HepG2 (cell line): ENCODE data around the gene ATRNL1. TPM values are rescaled to one million over a fixed set of nuclear protein-coding genes. Genes with fewer than 3 reads are reported as not detected.

Experiments used
- ATAC-seq: fragments of 200-7000 bp; cut with Tn5 transposase; 3 replicates; pipeline ENCODE4 v1.9.1; 2020; ENCODE audit warnings: mild to moderate bottlenecking, moderate library complexity
- BruUV-seq: library from RNA; stranded (reverse); fragments of 400-500 nt; replicated peaks from 2 replicates; lab custom pipeline; 2021; lab: Mats Ljungman, UMichigan
- CTCF ChIA-PET: fragments of 300-600 bp; formaldehyde crosslinking; extraction: SDS; loops from one replicate; lab custom pipeline; 2021; ENCODE audit warnings: low total read pairs, inconsistent platforms, low intra/inter-chr PET ratio; lab: Yijun Ruan, JAX
- POLR2A ChIA-PET: fragments of 350-600 bp; sonication (Branson Sonifier 250); formaldehyde crosslinking; loops from one replicate; lab custom pipeline; 2020; ENCODE audit warnings: antibody characterized with exemption, inconsistent platforms; lab: Yijun Ruan, JAX
- DNase-seq: peaks from one replicate; pipeline ENCODE4 v3.0.0-alpha.2; 2015; ENCODE audit warnings: low spot score
- FAIRE-seq: peaks from 3 replicates; lab custom pipeline; 2011; peaks lifted over from hg19 to GRCh38; lab: Jason Lieb, UNC
- H2AFZ ChIP-seq: one replicate; pipeline ENCODE4 v1.6.1; 2011; ENCODE audit warnings: low read length, inconsistent platforms
- H3K27ac ChIP-seq: fragments of 300-600 bp; 3 replicates; pipeline ENCODE4 v1.8.0; 2011; ENCODE audit warnings: mixed run types, mild to moderate bottlenecking, mixed read lengths, low read length, inconsistent platforms; ENCODE audit not compliant: insufficient read depth; ENCODE audit errors: extremely low read length
- H3K27me3 ChIP-seq, 2 experiments: fragments of 200-600 bp in 1 of 2; 2 replicates in 1 of 2; 3 replicates in 1 of 2; pipeline versions ENCODE4 v1.6.0 to v1.8.0; 2011; ENCODE audit warnings: low read length in 2 of 2, mild to moderate bottlenecking in 2 of 2, moderate library complexity in 2 of 2, inconsistent platforms in 1 of 2; ENCODE audit not compliant: insufficient read depth in 2 of 2, control insufficient read depth in 1 of 2
- H3K36me3 ChIP-seq, 2 experiments: fragments of 200-600 bp in 1 of 2; replicated peaks in 1 of 2; 2 replicates in 1 of 2; 3 replicates in 1 of 2; pipeline versions ENCODE4 v1.5.1 to v1.8.0; 2011; ENCODE audit warnings: low read length in 2 of 2, inconsistent platforms in 1 of 2; ENCODE audit not compliant: insufficient read depth in 2 of 2, control insufficient read depth in 1 of 2
- H3K4me1 ChIP-seq: 2 replicates; pipeline ENCODE4 v1.5.1; 2012; ENCODE audit warnings: low read length, inconsistent platforms; ENCODE audit not compliant: insufficient read depth
- H3K4me2 ChIP-seq: 2 replicates; pipeline ENCODE4 v1.6.0; 2011; ENCODE audit warnings: low read depth, low read length, inconsistent platforms
- H3K4me3 ChIP-seq, 3 experiments: fragments of 200-600 bp in 1 of 3; sonication (generic), shearing (Covaris generic) in 1 of 3; replicated peaks in 1 of 3; 2 replicates each; pipeline ENCODE4 v1.5.1; 2011 to 2016; ENCODE audit warnings: low read length in 3 of 3, inconsistent platforms in 2 of 3, low read depth in 2 of 3, mild to moderate bottlenecking in 2 of 3, control low read depth in 1 of 3, mixed read lengths in 1 of 3; ENCODE audit not compliant: insufficient read depth in 1 of 3
- H3K79me2 ChIP-seq: one replicate; pipeline ENCODE4 v1.6.1; 2011; ENCODE audit warnings: low read length, inconsistent platforms; ENCODE audit not compliant: insufficient read depth
- H3K9ac ChIP-seq: 2 replicates; pipeline ENCODE4 v1.6.0; 2011; ENCODE audit warnings: mild to moderate bottlenecking, low read depth, low read length, inconsistent platforms; ENCODE audit not compliant: insufficient read depth
- H3K9me3 ChIP-seq: 2 replicates; pipeline ENCODE4 v1.5.1; 2012; ENCODE audit warnings: mild to moderate bottlenecking, low read length
- H4K20me1 ChIP-seq: 2 replicates; pipeline ENCODE4 v1.6.0; 2011; ENCODE audit warnings: inconsistent platforms, mild to moderate bottlenecking, low read length, moderate library complexity; ENCODE audit not compliant: insufficient read depth
- GZF1 ChIP-seq: sonication (generic); formaldehyde crosslinking; IDR thresholded peaks from 2 replicates; pipeline ENCODE4 v1.5.1; 2020; ENCODE audit warnings: mild to moderate bottlenecking, missing genetic modification reagents
- JARID2 ChIP-seq: sonication (generic); formaldehyde crosslinking; IDR thresholded peaks from 2 replicates; pipeline ENCODE4 v1.8.1; 2023; ENCODE audit warnings: missing genetic modification reagents, inconsistent platforms; ENCODE audit not compliant: insufficient replicate concordance
- MYC ChIP-seq: sonication (generic); formaldehyde crosslinking; IDR thresholded peaks from 2 replicates; pipeline ENCODE4 v1.9.0; 2021; ENCODE audit warnings: missing genetic modification reagents, borderline replicate concordance
- SP140L ChIP-seq: sonication (generic); formaldehyde crosslinking; IDR thresholded peaks from 2 replicates; pipeline ENCODE4 v1.4.0; 2020; ENCODE audit warnings: missing genetic modification reagents, borderline replicate concordance
- ZNF224 ChIP-seq: sonication (generic); formaldehyde crosslinking; IDR thresholded peaks from 2 replicates; pipeline ENCODE4 v1.5.0; 2020; ENCODE audit warnings: mild to moderate bottlenecking, missing genetic modification reagents
- ZNF468 ChIP-seq: sonication (generic); formaldehyde crosslinking; IDR thresholded peaks from 2 replicates; pipeline ENCODE4 v1.8.0; 2022; ENCODE audit warnings: mild to moderate bottlenecking, moderate library complexity, missing genetic modification reagents
- ZNF7 ChIP-seq: IDR thresholded peaks from 2 replicates; pipeline ENCODE4 v1.6.1; 2016; ENCODE audit warnings: missing biosample characterization, missing genetic modification reagents
- WGBS: methylation state at CpG from one replicate; pipeline ENCODE4 v1.1.6; 2017; ENCODE audit warnings: low lambda C conversion rate; 5-methylcytosine and 5-hydroxymethylcytosine counted together
- in situ Hi-C: cut with HindIII; loops from 2 replicates; pipeline ENCODE4 v1.10.0; 2017; ENCODE audit warnings: low pct_unique_long_range_greater_than_20kb; ENCODE audit not compliant: extremely low pct_ligation_motif_present
- intact Hi-C: fragments of 100-400 bp; cut with micrococcal nuclease; formaldehyde crosslinking; loops from one replicate; pipeline ENCODE4 v1.10.0; 2022; ENCODE audit not compliant: unreplicated experiment
- polyA plus RNA-seq, 8 experiments: library from polyadenylated mRNA; depleted of rRNA in 3 of 8; stranded (reverse) in 7 of 8; unstranded in 1 of 8; fragments of >200 nt; fragmentation: Illumina TruSeq in 4 of 8; extraction: Trizol in 4 of 8; gene quantifications; 2 replicates each; pipeline versions ENCODE4 v1.2.1 to v1.2.3, GENCODE V29; 2011 to 2016; ENCODE audit warnings: low read depth in 4 of 8, missing spikeins in 1 of 8, mixed read lengths in 1 of 8; ENCODE audit not compliant: insufficient read depth in 1 of 8
- total RNA-seq, 5 experiments: library from RNA; depleted of rRNA; stranded (reverse); fragments of >200 nt; fragmentation: Illumina TruSeq; extraction: Trizol; gene quantifications; 2 replicates each; pipeline ENCODE4 v1.2.3, GENCODE V29; 2016; ENCODE audit warnings: low read depth in 1 of 5
- TF ChIP-seq, protein P1 (sequence below): sonication (generic); formaldehyde crosslinking; IDR thresholded peaks from 2 replicates; pipeline ENCODE4 v1.5.0; 2020; ENCODE audit warnings: mild to moderate bottlenecking, missing genetic modification reagents

Gene ATRNL1
- total and polyA plus RNA-seq, 2 of the 13 experiments (the other 11 are each of a cell fraction or from before 2014, with no cell fraction given) = 0.04 TPM; not detected in 1

DNA sequence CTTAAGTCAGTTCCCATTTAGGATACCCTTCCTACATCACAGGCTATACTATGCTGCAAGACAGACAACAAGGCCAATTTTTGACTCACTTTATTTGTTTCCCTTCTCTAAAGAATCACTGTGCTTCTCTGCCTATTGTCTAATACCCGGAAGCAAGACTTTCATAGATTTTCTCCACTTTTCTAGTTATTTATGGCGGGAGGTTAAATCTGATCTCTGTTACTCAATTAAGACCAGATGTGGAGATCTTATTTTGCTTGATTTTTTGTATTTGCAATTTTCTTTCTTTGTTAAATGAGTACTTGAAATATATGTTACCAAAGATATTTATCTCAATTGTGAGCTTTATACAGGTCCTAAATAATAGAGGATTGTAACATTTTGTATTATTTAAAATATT lies 511.5 kb downstream of the ATRNL1 start (continued):
- TF ChIP-seq, protein P1, sequence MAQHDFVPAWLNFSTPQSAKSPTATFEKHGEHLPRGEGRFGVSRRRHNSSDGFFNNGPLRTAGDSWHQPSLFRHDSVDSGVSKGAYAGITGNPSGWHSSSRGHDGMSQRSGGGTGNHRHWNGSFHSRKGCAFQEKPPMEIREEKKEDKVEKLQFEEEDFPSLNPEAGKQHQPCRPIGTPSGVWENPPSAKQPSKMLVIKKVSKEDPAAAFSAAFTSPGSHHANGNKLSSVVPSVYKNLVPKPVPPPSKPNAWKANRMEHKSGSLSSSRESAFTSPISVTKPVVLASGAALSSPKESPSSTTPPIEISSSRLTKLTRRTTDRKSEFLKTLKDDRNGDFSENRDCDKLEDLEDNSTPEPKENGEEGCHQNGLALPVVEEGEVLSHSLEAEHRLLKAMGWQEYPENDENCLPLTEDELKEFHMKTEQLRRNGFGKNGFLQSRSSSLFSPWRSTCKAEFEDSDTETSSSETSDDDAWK (CRISPR knock-in tag) = no peak
- no peak for TF ChIP-seq ZNF468 (CRISPR knock-in tag)
- TF ChIP-seq, all 625 proteins: peak for 0

DNA sequence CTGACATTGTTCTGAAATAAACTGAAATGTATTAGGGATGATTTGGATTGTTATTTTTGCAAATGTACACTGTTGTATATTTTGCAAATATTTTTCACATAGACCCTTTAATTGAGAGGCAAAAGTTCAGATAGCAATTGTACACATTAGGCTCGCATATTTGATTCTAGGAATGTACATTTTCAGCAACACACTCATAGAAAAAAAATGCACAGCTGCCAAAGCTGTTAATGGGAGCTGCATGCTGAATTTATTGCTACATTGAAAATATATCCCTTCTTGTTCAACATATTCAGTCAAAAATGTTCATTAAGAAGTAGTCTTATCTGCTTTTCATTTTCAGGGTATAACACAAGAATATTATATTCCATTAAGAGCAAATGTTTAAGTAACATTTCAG lies 512.9 kb downstream of the ATRNL1 start:
- no peak for ATAC-seq
- 4% methylated on average over 1 of the region's 1 CpG for WGBS
- Histone ChIP-seq H3K4me2 (no peak overlapping the region), H3K4me3 (no peak overlapping the region), H3K27me3 (no peaks in the 10 kb centered on the region), H3K9ac (no peak overlapping the region), H2AFZ (no peak overlapping the region), H3K27ac (no peak overlapping the region), H4K20me1 (no peaks in the 10 kb centered on the region), H3K9me3 (no peaks in the 10 kb centered on the region), H3K79me2 (no peaks in the 10 kb centered on the region), H3K4me1 (no peaks in the 10 kb centered on the region), H3K36me3 (no peaks in the 10 kb centered on the region)
- FAIRE-seq = no peak
- DNase-seq = no peak
- TF ChIP-seq ZNF224 (CRISPR knock-in tag) = no peak
- no peak for TF ChIP-seq GZF1 (CRISPR knock-in tag)
- TF ChIP-seq SP140L (CRISPR knock-in tag) = no peak
- TF ChIP-seq JARID2 = no peak
- no peak for TF ChIP-seq ZNF7 (CRISPR knock-in tag)
- TF ChIP-seq MYC (CRISPR knock-in tag) = no peak
- CTCF ChIA-PET = no interaction called here
- in situ Hi-C loops (no loop called here), intact Hi-C loops (no loop called here)
- POLR2A ChIA-PET = no interaction called here
- no TSS peak for BruUV-seq
